Measurements from ENCODE around the gene AP2A1.

AP2A1 gene

DNA sequence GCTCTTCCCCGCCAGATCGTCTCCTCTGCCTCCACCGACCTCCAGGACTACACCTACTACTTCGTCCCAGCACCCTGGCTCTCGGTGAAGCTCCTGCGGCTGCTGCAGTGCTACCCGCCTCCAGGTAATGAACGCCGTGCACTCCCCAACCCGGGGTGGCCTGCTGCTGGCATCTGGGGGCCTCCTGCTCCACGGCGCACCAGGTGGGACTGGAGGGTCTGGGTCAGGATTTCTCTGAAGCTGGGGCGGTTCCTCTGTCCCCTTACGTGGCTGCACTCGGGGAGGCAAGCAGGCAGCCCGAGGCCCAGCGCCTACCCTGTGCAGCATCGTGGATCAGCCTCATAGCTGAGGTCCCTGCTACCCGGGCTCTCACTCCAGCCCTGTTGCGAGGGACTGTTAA, 28.8 kb downstream of the AP2A1 start:
- DNase-seq = no peak

GRCh38 chr19:49798574-49798973, 31.8 kb downstream of the AP2A1 start:
- no peak for DNase-seq

GRCh38 chr19:49799271-49799797, 32.5 kb downstream of the AP2A1 start:
- DNase-seq = no peak

GRCh38 chr19:49799798-49800376, 33.1 kb downstream of the AP2A1 start:
- no peak for DNase-seq

DNA sequence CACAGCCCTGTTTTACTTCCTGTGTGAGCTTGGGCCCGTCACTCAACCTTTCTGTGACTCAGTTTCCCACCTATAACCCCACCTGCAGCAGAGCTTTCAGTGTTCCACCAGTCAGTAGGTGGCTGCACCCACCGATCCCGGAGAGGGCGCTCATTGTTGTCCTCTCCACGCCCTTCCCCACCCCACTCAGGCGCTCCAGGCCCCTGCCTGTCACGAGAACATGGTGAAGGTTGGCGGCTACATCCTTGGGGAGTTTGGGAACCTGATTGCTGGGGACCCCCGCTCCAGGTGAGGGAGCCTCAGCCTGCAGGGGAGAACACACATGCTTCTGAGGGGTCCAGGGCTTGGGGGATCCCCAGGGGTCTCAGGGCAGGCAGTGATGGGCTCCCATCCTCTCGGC, 34.0 kb downstream of the AP2A1 start:
- no peak for DNase-seq

DNA sequence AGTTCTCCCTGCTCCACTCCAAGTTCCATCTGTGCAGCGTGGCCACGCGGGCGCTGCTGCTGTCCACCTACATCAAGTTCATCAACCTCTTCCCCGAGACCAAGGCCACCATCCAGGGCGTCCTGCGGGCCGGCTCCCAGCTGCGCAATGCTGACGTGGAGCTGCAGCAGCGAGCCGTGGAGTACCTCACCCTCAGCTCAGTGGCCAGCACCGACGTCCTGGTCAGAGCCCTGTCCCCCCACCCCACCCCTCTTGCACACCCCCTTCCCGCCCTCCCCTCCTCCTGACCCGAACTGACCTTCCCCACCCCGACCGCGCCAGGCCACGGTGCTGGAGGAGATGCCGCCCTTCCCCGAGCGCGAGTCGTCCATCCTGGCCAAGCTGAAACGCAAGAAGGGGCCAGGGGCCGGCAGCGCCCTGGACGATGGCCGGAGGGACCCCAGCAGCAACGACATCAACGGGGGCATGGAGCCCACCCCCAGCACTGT, 34.6 kb downstream of the AP2A1 start:
- no peak for DNase-seq

DNA sequence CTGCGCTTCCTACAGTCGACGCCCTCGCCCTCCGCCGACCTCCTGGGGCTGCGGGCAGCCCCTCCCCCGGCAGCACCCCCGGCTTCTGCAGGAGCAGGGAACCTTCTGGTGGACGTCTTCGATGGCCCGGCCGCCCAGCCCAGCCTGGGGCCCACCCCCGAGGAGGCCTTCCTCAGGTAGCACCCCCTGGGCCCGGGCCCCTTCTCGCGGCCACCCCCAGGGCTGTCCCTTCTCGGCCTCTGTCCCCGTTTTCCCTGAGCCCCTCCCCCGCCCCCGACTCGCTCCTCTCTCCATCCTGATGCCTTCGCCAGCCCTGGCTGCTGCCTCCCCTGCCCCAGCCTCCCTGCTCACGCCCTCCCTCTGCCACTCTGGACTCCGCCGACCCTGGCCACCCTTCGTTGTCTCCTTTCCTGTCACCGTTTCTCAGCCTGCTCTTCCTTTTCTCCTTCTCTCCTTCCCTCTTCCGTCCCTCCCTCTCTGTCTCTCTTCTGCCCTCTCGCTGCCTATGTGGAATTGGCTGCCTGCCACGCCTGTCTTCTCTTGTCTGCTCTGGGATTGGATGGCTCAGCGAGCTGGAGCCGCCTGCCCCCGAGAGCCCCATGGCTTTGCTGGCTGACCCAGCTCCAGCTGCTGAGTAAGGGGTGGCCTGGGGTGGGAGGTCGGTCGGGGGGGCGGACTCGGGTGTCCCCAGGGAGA, 35.3 kb downstream of the AP2A1 start:
- DNase-seq = peak; percentile 87

- DNase-seq = peak; percentile 30
Measured at GRCh38 chr19:49802836-49803528, 36.2 kb downstream of the AP2A1 start.

DNA sequence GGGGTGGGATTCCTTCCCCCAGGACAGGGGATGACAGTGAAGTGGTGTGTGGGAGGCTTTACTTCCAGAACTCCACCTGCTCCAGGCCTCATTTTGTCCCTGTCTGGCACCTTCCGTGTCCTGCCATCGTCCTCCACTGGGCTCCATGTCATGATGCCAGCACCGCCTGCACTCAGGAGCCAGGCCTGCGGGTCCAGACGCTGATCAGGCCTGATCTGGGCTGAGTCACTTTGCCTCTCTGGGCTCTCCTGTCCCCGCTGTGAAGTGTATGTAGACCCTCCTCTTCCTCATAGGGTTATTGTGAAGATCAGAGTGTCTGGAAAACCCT, 36.7 kb downstream of the AP2A1 start:
- DNase-seq = no peak

DNA sequence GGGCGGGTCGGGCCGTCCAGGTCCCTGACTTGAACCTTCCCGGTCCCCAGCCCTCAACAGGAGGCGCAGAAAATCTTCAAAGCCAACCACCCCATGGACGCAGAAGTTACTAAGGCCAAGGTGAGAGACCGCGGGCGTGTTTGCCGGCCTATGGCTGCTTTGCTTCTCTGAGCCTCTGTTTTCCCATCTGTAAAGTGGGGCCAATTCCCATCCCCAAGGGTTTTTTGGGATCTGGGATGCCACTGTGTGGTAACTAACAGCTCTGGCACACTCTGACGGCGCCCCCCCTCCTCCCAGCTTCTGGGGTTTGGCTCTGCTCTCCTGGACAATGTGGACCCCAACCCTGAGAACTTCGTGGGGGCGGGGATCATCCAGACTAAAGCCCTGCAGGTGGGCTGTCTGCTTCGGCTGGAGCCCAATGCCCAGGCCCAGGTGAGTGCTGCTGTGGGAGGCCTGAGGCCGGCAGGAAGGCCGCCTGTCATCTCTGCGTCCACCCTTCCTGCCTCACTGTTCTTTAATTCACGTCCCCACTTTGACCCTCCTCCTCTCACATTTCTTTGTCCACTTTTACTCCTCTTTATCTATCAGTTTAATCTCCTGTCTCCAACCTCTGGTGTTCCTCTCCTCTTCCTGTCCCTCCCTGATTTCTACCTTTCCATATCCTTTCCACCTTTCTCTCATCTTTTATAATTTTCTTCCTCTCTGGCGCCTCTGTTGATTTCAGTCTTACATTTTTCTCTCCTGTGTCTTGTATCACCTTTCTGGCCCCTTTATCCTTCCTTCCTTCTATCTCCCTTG, 39.2 kb downstream of the AP2A1 start:
- DNase-seq = no peak

- DNase-seq = no peak
Measured at GRCh38 chr19:49806620-49806959, 39.8 kb downstream of the AP2A1 start.

DNA sequence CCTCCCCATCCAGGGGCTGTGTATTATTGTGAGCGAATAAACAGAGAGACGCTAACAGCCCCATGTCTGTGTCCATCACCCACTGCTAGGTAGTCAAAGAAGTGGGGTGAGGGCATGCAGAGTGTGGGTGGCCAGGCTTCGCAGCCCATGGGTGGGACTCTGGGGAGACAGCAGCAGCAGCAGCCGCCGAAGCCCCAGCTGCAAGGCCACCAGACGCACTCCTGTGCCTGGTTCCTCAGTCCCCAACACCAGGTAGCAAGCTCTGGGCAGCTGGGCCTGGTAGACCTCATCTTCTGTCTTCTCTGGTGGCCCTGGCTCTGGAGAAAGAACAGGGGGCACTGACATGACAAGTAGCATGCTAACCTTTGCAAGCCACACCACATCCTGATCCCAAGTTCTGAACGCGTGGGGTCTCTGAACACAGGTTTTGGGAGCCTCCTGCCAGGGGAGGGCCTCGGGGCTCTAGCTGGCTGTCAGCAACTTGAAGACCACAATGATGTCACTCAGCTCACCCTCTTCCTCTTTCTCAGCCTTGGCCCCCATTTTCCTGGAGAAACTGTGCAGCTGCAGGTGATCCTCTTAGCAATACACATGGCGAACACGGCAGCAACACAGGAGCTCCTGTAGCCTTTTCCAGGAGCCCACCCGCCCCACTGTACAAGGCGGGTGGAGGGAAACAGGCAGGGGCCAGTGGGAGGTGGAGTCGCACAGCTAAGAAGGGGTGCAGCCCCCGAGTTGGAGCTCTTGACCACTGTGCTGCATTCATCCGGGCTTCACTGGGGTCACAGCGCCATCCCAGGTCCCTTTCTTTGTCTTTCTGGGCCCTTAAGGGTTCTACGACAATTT, 40.5 kb downstream of the AP2A1 start:
- no peak for DNase-seq

DNA sequence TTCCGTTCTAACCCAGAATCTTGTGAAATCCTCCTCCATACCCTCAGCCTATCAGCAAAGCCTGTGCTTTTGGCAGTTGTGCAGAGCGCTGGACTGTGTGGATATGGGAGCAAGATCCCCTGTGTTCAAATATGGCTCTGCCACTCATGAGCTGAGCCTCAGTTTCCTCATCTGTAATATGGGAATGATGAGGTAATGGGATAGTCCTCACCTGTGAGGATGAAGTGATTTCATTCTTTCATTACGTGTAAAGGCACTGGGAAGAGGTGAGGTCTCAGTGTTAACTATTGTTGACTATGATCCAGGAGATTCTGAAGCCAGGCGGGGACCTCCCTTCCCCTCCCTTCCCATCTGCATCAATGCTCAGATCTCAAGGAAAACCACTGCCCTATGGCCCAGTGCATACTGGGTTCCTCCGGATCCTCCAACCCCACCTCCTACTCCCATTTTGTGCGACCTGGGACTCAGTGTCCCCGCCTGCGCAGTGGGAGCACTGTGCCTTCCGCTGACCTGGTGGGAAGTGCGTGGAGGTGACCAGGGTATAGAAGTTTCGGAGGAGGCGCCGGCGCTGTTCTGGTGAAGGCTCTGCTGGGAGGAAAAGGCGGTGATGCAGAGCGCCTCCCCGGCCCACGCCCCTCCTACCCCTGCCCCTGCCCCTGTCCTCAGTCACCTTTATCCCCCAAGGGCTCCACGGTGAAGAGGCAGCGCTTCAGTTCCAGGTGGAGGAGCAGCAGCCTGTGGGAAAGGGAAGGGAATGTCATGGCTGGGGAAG, 41.3 kb downstream of the AP2A1 start:
- no peak for DNase-seq

DNA sequence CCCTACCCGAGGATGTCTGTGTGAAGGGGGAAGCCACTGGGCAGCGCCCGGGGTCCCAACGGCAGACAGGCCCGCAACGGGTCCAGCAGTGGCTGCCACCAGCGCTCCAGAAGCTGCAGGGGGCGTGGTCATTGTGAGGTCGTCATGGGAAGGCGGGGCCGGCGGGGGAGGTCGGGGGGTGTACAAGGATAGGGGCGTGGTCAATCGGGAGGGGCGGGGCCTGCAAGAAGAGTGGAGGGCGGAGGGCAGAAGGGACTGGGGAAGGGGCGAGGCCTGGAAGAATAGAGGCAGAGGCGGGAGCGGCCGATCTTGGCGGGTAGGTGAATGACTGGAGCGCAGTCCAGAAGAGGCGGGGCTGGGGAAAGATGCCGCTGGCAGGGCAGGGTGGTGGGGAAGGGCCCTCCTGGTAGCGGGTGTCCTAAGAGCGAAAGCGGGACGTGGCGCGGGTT, 41.9 kb downstream of the AP2A1 start:
- DNase-seq = peak; percentile 87

DNA sequence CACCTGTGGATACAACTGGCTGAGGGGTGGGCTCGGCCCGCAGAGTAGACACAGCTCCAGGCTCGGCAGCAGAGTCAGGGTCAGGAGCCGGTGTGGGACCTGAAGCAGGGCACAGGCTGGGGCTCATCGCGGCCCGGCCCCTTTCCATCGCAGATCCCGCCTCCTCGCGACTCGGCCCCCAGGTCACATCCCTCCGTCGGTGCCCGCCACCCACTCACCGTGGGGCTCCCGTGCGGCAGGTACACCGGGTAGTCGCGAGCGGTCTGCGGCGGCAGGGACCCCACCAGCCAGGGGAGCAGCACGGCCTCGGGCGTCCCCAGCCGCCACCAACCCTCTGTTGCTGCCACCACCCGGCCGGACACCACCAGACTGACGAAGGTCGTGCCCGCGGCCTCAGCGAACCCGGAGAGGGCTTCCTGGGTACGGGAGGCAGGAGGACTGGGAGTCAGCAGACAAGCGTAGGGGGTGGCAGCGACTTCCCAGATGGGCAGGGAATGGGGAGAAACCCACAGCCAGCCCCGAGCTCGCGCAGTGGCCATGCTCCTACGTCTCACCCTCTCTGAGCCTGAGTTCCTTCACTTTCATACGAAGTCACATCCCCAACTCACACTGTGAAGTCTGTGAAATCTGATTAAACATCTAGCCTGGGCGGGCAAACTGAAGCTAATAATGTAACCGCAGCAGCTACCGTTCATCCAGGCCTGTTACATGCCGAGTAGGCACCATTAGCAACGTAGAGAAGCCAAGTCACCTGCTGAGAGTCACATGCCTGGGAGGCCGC, 42.5 kb downstream of the AP2A1 start:
- no peak for DNase-seq

- no peak for DNase-seq
Measured at GRCh38 chr19:49809941-49810389, 43.2 kb downstream of the AP2A1 start.

- DNase-seq = no peak
Measured at GRCh38 chr19:49811328-49811727, 44.5 kb downstream of the AP2A1 start.

DNA sequence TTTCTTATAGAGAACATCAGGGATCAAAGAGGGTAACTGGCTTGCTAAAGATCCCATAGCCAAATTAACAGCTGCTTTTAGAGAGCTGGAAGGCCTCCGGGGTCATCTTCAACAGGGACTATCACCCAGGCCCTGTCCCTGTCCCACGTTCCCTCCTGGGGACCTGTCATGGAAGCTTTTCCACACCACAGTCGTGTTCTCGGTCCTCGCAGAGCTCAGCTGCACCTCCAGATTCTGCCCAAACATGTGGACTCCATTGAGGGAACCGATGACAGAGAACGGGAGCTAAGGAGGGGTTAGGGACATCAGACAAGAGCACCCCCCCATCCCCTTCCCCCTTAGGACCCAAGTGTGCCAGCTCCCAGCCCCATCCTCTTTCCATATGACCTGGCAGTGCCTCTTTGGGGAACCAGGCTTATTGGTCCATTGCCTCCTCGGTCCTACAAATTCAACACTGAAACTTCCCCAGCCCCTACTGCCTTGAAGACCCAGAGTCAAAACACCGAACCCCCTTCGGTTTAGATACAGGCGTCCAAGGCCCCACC, 45.7 kb downstream of the AP2A1 start:
- DNase-seq = no peak

- peak; percentile 95 for DNase-seq
Measured at GRCh38 chr19:49812997-49813861, 46.4 kb downstream of the AP2A1 start, which contains the start of gene FUZ. Gene FUZ, minus strand, starts transcription at chr19:49813292. Its CDS starts 186 bp downstream, at chr19:49813106.
